SK-N-SH treated with all-trans-retinoic acid at 6 μM for 48 hours (cell line): ENCODE measurements around the gene SURF4.

Source experiments
- ATAC-seq: fragments of 200-7000 bp; cut with Tn5 transposase; 3 replicates; pipeline ENCODE4 v1.9.1; 2020; ENCODE audit warnings: mild to moderate bottlenecking, moderate library complexity
- ARNTL ChIP-seq: fragments of 450-650 bp; formaldehyde crosslinking; IDR thresholded peaks from 2 replicates; pipeline ENCODE4 v1.5.0; 2020; ENCODE audit warnings: low read depth, mild to moderate bottlenecking, moderate library complexity, borderline replicate concordance
- BACH2 ChIP-seq: fragments of 250-450 bp; sonication (Bioruptor Pico); IDR thresholded peaks from 2 replicates; pipeline ENCODE4 v1.9.0; 2021; ENCODE audit warnings: mild to moderate bottlenecking, borderline replicate concordance
- CREB5 ChIP-seq: fragments of 250-450 bp; sonication (Bioruptor Pico); IDR thresholded peaks from 2 replicates; pipeline ENCODE4 v1.5.1; 2020; ENCODE audit warnings: low read depth, mild to moderate bottlenecking, moderate library complexity
- CSDC2 ChIP-seq: fragments of 250-450 bp; sonication (Bioruptor Pico); IDR thresholded peaks from 2 replicates; pipeline ENCODE4 v1.5.0; 2020; ENCODE audit warnings: mild to moderate bottlenecking, moderate library complexity
- CSRNP3 ChIP-seq: fragments of 250-450 bp; sonication (Bioruptor Pico); IDR thresholded peaks from 2 replicates; pipeline ENCODE4 v1.5.1; 2021; ENCODE audit warnings: mild to moderate bottlenecking, moderate library complexity
- ESRRG ChIP-seq: fragments of 250-450 bp; sonication (Bioruptor Pico); IDR thresholded peaks from 2 replicates; pipeline ENCODE4 v1.6.1; 2021; ENCODE audit warnings: mild to moderate bottlenecking
- GLIS3 ChIP-seq: fragments of 250-450 bp; sonication (Bioruptor Pico); IDR thresholded peaks from 2 replicates; pipeline ENCODE4 v1.5.0; 2020; ENCODE audit warnings: mild to moderate bottlenecking, moderate library complexity
- ISL1 ChIP-seq: fragments of 250-450 bp; sonication (Bioruptor Pico); IDR thresholded peaks from 2 replicates; pipeline ENCODE4 v2.1.2; 2022; ENCODE audit warnings: mild to moderate bottlenecking, moderate library complexity
- OSR1 ChIP-seq: fragments of 250-450 bp; sonication (Bioruptor Pico); IDR thresholded peaks from 2 replicates; pipeline ENCODE4 v1.8.0; 2022; ENCODE audit warnings: moderate library complexity, mild to moderate bottlenecking, inconsistent platforms
- PPARA ChIP-seq: fragments of 250-450 bp; sonication (Bioruptor Pico); IDR thresholded peaks from 2 replicates; pipeline ENCODE4 v1.5.0; 2020; ENCODE audit warnings: mild to moderate bottlenecking, borderline replicate concordance
- RARB ChIP-seq: fragments of 250-450 bp; sonication (Bioruptor Pico); IDR thresholded peaks from 2 replicates; pipeline ENCODE4 v1.8.0; 2021; ENCODE audit warnings: mild to moderate bottlenecking, moderate library complexity
- SNAI2 ChIP-seq: fragments of 250-450 bp; sonication (Bioruptor Pico); IDR thresholded peaks from 2 replicates; pipeline ENCODE4 v1.5.0; 2020; ENCODE audit warnings: mild to moderate bottlenecking, moderate library complexity
- TCF4 ChIP-seq: fragments of 250-450 bp; sonication (Bioruptor Pico); IDR thresholded peaks from 2 replicates; pipeline ENCODE4 v1.8.0; 2021; ENCODE audit warnings: mild to moderate bottlenecking, moderate library complexity, borderline replicate concordance
- TOX ChIP-seq: fragments of 250-450 bp; sonication (Bioruptor Pico); IDR thresholded peaks from 2 replicates; pipeline ENCODE4 v1.8.0; 2021; ENCODE audit warnings: mild to moderate bottlenecking, moderate library complexity, borderline replicate concordance
- ZC3H10 ChIP-seq: fragments of 250-450 bp; sonication (Bioruptor Pico); IDR thresholded peaks from 2 replicates; pipeline ENCODE4 v1.5.1; 2021; ENCODE audit warnings: mild to moderate bottlenecking, moderate library complexity
- ZFP3 ChIP-seq: fragments of 250-450 bp; sonication (Bioruptor Pico); IDR thresholded peaks from 2 replicates; pipeline ENCODE4 v1.5.0; 2020; ENCODE audit warnings: mild to moderate bottlenecking, moderate library complexity
- ZFP30 ChIP-seq: fragments of 450-650 bp; formaldehyde crosslinking; IDR thresholded peaks from 2 replicates; pipeline ENCODE4 v1.5.0; 2022; ENCODE audit warnings: mild to moderate bottlenecking, moderate library complexity
- ZNF565 ChIP-seq: fragments of 450-650 bp; formaldehyde crosslinking; conservative IDR thresholded peaks from 2 replicates; pipeline ENCODE4 v1.5.0; 2020; ENCODE audit warnings: low read depth, mild to moderate bottlenecking, moderate library complexity
- ZNF70 ChIP-seq: fragments of 450-650 bp; formaldehyde crosslinking; IDR thresholded peaks from 2 replicates; pipeline ENCODE4 v1.5.0; 2020; ENCODE audit warnings: mild to moderate bottlenecking, moderate library complexity
- ZNF8 ChIP-seq: fragments of 450-650 bp; formaldehyde crosslinking; IDR thresholded peaks from 2 replicates; pipeline ENCODE4 v1.5.0; 2020; ENCODE audit warnings: mild to moderate bottlenecking, moderate library complexity
- TF ChIP-seq, protein P1 (sequence below): fragments of 250-450 bp; sonication (Bioruptor Pico); IDR thresholded peaks from 2 replicates; pipeline ENCODE4 v1.8.0; 2021; ENCODE audit warnings: low read depth, mild to moderate bottlenecking, moderate library complexity, borderline replicate concordance
- TF ChIP-seq, protein P2 (sequence below): fragments of 250-450 bp; sonication (Bioruptor Pico); IDR thresholded peaks from 2 replicates; pipeline ENCODE4 v1.5.0; 2020; ENCODE audit warnings: mild to moderate bottlenecking, moderate library complexity

Gene SURF4

GRCh38 chr9:133367221-133367620 is 8.6 kb downstream of the SURF4 start:
- no peak for TF ChIP-seq ZC3H10 (CRISPR knock-in tag)
- no peak for TF ChIP-seq ZNF565 (CRISPR knock-in tag)
- no peak for TF ChIP-seq TCF4
- TF ChIP-seq TOX (CRISPR knock-in tag): no peak
- TF ChIP-seq ESRRG (CRISPR knock-in tag): no peak
- no peak for TF ChIP-seq ZNF70 (CRISPR knock-in tag)
- no peak for TF ChIP-seq ZNF8 (CRISPR knock-in tag)
- TF ChIP-seq RARB (CRISPR knock-in tag): no peak
- TF ChIP-seq ZFP30 (CRISPR knock-in tag): no peak
- TF ChIP-seq BACH2 (CRISPR knock-in tag): no peak
- TF ChIP-seq CREB5 (CRISPR knock-in tag): no peak
- no peak for TF ChIP-seq ZFP3 (CRISPR knock-in tag)
- TF ChIP-seq OSR1 (CRISPR knock-in tag): no peak
- TF ChIP-seq CSDC2 (CRISPR knock-in tag): no peak
- no peak for TF ChIP-seq SNAI2 (CRISPR knock-in tag)
- TF ChIP-seq CSRNP3 (CRISPR knock-in tag): no peak
- TF ChIP-seq PPARA (CRISPR knock-in tag): no peak
- ATAC-seq: no peak

DNA sequence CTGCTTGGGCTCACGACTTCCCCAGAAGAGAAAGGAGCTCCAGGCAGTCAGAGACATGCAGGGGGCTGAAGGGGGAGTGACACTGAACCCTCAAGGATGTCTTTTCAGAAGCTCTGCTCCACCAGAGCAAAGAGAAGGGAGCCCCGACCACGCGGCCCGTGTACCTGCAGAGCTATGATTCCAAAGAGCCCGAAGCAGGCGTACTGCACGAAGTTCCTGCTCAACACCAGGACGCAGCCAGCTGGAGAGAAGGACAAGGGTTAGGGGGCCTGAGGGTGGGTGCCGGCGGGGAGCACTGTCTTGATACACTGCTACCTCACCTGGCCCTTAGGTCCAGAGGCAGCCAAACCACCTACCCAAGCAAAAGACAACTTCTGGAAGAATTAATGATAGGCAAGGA is 9.4 kb downstream of the SURF4 start:
- TF ChIP-seq, protein P1, sequence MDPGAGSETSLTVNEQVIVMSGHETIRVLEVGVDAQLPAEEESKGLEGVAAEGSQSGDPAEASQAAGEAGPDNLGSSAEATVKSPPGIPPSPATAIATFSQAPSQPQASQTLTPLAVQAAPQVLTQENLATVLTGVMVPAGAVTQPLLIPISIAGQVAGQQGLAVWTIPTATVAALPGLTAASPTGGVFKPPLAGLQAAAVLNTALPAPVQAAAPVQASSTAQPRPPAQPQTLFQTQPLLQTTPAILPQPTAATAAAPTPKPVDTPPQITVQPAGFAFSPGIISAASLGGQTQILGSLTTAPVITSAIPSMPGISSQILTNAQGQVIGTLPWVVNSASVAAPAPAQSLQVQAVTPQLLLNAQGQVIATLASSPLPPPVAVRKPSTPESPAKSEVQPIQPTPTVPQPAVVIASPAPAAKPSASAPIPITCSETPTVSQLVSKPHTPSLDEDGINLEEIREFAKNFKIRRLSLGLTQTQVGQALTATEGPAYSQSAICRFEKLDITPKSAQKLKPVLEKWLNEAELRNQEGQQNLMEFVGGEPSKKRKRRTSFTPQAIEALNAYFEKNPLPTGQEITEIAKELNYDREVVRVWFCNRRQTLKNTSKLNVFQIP (CRISPR knock-in tag): no peak
- TF ChIP-seq GLIS3 (CRISPR knock-in tag): no peak
- no peak for TF ChIP-seq OSR1 (CRISPR knock-in tag)
- TF ChIP-seq ZNF8 (CRISPR knock-in tag): no peak
- TF ChIP-seq CSRNP3 (CRISPR knock-in tag): no peak
- no peak for TF ChIP-seq RARB (CRISPR knock-in tag)
- TF ChIP-seq, protein P2, sequence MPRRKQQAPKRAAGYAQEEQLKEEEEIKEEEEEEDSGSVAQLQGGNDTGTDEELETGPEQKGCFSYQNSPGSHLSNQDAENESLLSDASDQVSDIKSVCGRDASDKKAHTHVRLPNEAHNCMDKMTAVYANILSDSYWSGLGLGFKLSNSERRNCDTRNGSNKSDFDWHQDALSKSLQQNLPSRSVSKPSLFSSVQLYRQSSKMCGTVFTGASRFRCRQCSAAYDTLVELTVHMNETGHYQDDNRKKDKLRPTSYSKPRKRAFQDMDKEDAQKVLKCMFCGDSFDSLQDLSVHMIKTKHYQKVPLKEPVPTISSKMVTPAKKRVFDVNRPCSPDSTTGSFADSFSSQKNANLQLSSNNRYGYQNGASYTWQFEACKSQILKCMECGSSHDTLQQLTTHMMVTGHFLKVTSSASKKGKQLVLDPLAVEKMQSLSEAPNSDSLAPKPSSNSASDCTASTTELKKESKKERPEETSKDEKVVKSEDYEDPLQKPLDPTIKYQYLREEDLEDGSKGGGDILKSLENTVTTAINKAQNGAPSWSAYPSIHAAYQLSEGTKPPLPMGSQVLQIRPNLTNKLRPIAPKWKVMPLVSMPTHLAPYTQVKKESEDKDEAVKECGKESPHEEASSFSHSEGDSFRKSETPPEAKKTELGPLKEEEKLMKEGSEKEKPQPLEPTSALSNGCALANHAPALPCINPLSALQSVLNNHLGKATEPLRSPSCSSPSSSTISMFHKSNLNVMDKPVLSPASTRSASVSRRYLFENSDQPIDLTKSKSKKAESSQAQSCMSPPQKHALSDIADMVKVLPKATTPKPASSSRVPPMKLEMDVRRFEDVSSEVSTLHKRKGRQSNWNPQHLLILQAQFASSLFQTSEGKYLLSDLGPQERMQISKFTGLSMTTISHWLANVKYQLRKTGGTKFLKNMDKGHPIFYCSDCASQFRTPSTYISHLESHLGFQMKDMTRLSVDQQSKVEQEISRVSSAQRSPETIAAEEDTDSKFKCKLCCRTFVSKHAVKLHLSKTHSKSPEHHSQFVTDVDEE (CRISPR knock-in tag): no peak
- TF ChIP-seq TCF4: no peak
- no peak for TF ChIP-seq ZC3H10 (CRISPR knock-in tag)
- TF ChIP-seq ZNF565 (CRISPR knock-in tag): no peak
- no peak for TF ChIP-seq ISL1 (CRISPR knock-in tag)
- no peak for TF ChIP-seq CSDC2 (CRISPR knock-in tag)
- no peak for TF ChIP-seq TOX (CRISPR knock-in tag)
- no peak for TF ChIP-seq ZNF70 (CRISPR knock-in tag)
- TF ChIP-seq BACH2 (CRISPR knock-in tag): no peak
- TF ChIP-seq ARNTL: no peak
- ATAC-seq: no peak
